HG03095 (cell line): ENCODE measurements around the gene SHC3.

Source experiments
- ATAC-seq: cut with Tn5 transposase; IDR thresholded peaks from one replicate; pipeline ENCODE4 v1.9.1; 2021; ENCODE audit warnings: moderate library complexity; ENCODE audit not compliant: unreplicated experiment

Gene SHC3

GRCh38 chr9:89186960-89187359 lies 8.3 kb upstream of the SHC3 start:
- ATAC-seq: no peak

- no peak for ATAC-seq
Measured at GRCh38 chr9:89185980-89186379, 7.4 kb upstream of the SHC3 start.

GRCh38 chr9:89183146-89183545 lies 4.5 kb upstream of the SHC3 start:
- ATAC-seq: no peak

- ATAC-seq: no peak
Measured at GRCh38 chr9:89182369-89182768, 3.8 kb upstream of the SHC3 start.

DNA sequence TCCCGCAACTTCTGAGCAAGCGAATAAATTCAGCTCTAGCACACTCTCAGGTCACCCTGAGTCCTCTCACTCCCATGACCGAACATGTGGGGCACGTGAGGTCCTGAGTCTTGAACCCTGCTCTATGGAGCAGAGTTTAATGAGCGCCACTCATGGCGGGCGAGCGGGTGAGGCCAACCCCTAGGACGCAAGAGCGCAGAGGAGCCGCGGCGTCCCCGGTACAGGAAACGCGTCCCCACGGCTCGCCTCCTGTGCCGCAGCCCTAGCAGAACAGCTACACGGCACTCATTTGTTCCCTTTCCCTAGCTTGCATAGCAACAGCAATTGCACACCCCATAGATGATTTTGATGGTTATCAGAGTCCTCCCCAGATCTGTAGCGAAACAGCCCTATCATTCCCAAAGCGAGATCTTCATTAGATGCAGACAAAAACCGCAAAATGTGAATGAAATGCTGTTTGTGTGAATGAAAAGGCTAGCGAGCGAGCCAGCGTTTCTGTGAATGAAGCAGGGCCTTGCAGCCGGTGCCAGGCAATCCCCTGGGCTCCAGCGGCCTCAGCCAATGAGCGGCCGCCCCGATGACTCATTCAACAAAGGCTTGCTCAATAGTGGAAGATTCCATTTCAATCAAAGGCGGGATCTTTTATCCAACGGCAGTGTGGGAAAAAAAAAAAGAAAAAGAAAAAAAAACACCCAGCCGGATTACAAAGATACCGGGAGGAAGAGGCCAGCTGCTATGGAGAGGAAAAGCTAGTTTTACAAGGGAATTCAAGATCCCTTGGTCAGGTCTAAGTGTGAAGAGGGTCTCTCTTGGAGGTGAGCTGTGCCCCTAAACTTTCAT lies 1.5 kb upstream of the SHC3 start:
- no peak for ATAC-seq

GRCh38 chr9:89179540-89179894 lies 899 bp upstream of the SHC3 start:
- no peak for ATAC-seq

DNA sequence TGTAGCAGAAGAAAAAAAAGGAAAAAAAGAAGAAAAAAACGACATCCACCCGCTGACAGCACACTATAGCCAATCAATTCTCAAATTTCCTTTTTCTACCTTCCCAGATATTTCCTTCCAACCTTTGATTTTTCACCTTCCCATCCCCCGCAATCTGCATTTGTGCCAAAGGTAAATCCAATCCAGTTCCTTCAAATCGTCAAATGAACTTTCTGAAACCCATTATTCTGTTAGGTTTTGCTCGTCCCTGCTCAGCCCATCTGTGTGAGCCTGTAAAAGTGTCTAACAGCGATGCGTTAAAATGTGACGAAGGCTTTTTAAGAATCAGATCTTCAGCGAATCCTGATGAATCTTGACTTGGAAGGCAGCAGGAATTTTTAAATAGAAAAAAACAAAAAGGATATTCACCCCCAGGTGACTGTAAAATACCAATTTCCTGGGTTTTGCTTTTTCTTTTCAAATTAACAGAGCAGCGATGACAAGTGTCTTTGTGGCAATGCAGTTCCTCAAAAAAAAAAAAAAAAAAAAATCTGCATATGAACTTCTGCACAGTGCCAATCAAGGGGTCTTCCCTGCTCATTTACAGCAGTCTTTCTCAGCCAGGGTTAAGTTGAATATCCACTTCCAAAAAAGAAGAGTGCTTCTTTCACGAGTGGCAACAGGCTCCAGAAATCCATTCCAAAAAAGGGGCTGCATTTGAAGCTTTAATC lies 367 bp upstream of the SHC3 start:
- no peak for ATAC-seq

GRCh38 chr9:89177012-89177943 lies 1.3 kb downstream of the SHC3 start:
- ATAC-seq: no peak

GRCh38 chr9:89175828-89176261 lies 2.8 kb downstream of the SHC3 start:
- ATAC-seq: no peak

DNA sequence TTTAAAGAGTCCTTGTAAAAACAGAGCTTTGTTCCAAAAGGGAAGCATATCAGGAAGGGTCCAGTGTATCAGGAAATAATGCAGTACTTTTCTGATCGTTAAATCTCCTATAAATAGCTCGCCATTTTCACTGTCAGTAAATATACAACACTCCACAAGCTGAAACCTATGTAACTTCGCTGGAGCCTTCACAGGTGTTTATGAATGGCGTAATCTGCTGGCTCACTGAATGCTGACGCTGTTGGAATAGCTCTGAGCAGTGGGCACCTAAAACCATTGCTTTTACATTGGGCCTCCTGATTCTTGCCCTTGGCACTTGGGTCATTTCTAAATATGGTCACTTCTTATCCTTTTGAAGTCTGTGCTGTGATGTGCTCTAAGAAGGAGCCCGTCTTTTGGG lies 4.3 kb downstream of the SHC3 start:
- ATAC-seq: no peak

DNA sequence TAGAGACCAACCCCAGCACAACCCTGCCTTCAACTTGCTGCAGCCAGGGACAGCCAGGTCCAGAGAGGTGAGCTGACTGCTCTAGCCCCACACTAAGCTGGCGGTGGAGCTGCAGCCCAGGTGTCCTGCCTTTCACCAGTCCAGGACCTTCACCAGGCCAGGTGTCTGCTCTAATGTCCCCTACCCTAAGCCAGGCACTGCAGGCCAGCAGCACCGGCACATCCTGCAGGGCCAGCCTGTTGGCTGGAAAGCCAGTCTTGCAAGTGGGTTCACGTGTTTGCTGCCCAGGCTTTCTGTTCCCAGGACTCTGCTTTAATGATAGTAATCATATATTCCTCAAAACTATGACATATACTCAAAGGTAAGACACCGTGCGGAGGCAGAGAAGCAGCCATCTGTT lies 5.5 kb downstream of the SHC3 start:
- no peak for ATAC-seq

DNA sequence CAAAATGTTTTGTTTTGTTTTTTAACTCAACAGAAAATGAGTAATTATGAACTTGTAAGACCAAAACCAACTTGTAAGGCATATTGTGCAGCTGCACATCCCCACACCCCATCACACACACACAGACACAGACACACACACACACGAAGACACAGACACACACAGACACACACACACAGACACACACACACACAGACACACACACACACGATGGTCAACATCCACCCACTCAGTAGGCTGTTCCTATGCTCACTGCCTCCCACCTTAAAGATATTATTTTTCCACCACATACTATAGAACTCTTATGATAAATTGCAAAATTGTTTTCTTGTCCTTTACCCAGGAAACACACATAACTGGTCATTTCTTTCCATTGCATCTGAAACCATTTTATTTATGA lies 6.2 kb downstream of the SHC3 start:
- ATAC-seq: no peak

- no peak for ATAC-seq
Measured at GRCh38 chr9:89171693-89172092, 6.9 kb downstream of the SHC3 start.

DNA sequence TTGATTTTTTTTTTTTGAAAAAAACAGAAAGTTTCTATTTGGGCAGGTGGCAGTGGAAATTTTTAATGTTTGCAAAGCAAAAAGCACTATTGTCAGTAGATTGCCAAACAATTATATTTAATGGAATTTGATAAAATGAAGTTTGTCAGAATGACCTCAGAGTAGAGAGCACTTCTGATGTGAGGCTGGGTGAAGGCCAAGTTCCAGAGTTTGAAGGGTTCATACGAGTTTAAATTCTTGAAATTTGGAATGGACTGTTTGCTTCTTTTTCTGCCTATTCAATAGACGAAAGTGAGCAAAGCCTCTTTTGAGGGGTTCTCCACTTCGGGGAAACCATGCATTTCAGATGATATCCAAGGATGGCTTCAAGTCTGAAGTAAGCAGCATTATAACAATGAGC lies 7.4 kb downstream of the SHC3 start:
- ATAC-seq: no peak

- no peak for ATAC-seq
Measured at GRCh38 chr9:89168901-89169813, 9.5 kb downstream of the SHC3 start.

DNA sequence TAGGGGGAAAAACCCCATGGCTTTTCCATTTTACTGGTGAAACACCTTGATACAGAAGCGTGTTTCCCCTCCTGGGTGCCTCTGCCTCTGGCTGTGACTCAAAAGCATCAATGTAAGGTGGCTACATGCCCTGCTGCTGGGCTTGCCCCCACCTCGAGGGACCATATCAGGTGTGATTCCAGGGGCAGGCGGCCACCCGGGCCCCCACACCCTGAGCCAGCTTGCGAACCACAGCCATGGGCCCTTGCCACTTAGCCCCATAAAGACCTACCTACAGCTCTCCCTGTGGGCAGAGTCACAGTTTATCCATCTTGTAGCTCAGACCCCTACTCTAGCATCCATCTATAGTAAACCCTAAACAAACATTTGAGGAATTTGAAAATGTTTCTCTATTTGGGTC lies 10.8 kb downstream of the SHC3 start:
- no peak for ATAC-seq

DNA sequence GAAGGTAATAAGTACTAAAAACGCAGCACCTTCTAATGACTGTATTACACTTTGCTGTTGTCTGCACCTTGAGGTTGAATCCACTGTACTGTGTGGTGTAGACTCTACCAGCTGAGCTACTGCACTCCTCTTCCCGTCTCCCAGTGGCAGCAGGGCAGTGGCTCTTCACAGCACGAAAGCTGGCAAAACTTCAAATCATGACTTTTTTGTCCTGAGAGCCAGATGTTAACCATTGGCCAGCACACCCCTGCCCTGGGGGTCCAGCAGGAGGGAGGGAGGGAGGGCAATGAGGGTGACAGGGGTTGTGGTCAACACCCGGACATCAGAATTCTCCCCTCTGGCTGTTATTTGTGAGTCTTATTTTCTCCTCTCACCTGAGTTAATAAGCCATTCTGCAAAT lies 11.8 kb downstream of the SHC3 start:
- no peak for ATAC-seq

DNA sequence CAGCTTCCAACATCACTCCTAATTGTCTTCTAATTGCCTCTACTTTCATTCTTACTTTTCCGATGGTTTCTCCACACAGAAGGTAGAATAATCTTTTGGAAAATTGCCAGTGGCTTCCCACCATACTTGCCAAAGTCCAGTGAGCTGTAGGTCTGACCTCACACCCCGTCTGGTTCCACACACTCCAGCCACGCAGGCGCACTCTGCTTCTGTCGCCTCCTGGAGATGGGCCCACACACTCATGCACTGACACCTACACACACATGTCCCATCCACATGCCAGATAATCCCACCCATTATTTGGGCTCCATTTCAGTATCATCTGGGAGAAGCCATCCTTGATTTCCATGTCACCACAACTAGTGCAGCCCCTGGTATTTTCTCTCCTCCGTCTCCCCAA lies 12.7 kb downstream of the SHC3 start:
- no peak for ATAC-seq

DNA sequence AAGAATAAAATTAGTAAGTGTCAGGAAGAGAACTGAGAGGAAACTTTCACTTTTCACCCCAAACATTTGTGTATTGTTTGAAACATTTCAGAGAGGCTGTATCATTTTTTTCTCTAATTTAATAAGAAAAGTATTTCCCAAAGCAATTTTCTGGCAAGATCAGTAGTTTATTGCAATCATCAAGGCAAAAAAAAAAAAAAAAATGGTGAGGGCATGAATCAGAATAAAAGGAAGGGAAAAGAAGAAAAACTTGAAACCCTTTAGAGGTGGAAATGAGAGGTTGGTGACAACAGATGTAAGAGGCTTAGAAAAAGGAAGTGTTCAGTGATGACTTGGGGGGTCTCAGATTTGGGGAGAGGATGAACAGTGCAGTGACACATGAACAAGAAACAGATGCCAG lies 13.3 kb downstream of the SHC3 start:
- ATAC-seq: no peak

DNA sequence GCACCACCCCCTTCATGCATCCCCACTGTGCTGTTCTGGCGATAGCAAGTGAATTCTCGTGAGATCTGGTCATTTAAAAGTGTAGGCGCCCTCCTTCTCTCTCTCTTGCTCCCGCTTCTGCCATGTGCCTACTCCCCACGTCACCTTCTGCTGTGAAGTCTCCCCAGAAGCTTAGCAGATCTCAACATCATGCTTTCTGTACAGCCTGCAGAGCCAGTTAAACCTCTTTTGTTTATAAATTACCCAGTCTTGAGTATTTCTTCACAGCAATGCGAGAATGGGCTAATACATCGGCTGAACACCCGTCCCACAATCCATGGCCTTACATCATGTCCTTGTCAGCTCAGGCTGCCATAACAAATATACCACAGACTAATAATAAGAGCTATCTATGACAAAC lies 17.4 kb downstream of the SHC3 start:
- no peak for ATAC-seq
